ENCODE results near the gene CSNK1G2. TPM values are rescaled to one million over a fixed set of nuclear protein-coding genes. Genes with fewer than 3 reads are reported as not detected.

CSNK1G2 gene
- total and polyA plus RNA-seq, 12 donors = 30.0 to 120 (median 73.6) TPM

DNA sequence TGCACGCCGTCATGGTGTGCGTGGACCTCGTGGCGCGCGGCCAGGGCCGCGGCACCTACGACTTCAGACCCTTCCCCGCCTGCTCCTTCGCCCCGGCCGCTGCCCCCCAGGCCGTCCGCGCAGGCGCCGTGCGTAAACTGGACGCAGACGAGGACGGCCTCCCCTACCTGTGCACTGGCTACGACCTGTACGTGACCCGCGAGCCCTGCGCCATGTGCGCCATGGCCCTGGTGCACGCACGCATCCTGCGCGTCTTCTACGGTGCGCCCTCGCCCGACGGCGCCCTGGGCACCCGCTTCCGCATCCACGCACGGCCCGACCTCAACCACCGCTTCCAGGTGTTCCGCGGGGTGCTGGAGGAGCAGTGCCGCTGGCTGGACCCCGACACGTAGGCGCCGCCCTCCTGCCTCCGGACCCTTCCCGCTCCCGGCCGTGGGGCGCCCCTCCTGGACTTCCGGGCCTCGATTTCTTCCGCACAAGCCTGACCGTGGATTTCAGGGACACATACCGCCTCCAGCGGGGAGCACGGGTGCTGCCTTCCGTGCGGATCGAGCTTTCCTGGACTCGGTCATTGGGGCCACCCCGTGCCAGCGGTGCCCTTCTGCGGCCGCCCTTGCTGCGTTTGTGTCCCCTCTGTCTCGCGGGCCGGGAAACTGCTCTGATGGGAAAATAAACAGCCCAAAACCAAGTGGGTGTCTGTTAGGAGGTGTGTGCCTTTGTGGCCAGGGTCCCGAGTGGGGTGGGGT is 28.0 kb upstream of the CSNK1G2 start:
- Histone ChIP-seq H3K4me3 (no peak overlapping the region), H3K27ac (no peak overlapping the region), H3K36me3 (replicated peaks in 1 of 2) (peaks cover 0 to 28% of the 10 kb centered on the region in 2 donors), H3K9me3 (replicated peaks in 1 of 3) (no peaks in the 10 kb centered on the region), H3K4me1 (replicated peaks in 1 of 2) (peaks cover 0 to 10% of the 10 kb centered on the region in 2 donors), H3K27me3 (no peaks in the 10 kb centered on the region)
- TF ChIP-seq POLR2A (IDR thresholded peaks at IDR 0.05) = no peak
- TF ChIP-seq, protein P1, sequence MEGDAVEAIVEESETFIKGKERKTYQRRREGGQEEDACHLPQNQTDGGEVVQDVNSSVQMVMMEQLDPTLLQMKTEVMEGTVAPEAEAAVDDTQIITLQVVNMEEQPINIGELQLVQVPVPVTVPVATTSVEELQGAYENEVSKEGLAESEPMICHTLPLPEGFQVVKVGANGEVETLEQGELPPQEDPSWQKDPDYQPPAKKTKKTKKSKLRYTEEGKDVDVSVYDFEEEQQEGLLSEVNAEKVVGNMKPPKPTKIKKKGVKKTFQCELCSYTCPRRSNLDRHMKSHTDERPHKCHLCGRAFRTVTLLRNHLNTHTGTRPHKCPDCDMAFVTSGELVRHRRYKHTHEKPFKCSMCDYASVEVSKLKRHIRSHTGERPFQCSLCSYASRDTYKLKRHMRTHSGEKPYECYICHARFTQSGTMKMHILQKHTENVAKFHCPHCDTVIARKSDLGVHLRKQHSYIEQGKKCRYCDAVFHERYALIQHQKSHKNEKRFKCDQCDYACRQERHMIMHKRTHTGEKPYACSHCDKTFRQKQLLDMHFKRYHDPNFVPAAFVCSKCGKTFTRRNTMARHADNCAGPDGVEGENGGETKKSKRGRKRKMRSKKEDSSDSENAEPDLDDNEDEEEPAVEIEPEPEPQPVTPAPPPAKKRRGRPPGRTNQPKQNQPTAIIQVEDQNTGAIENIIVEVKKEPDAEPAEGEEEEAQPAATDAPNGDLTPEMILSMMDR (IDR thresholded peaks at IDR 0.05) = no peak
- 96 to 98% (median 97%) methylated on average over 60 to 77 of the region's 77 CpGs for WGBS, 4 donors
- DNase-seq = no peak
- intact Hi-C loops (cut with DNase I) = no loop called here

DNA sequence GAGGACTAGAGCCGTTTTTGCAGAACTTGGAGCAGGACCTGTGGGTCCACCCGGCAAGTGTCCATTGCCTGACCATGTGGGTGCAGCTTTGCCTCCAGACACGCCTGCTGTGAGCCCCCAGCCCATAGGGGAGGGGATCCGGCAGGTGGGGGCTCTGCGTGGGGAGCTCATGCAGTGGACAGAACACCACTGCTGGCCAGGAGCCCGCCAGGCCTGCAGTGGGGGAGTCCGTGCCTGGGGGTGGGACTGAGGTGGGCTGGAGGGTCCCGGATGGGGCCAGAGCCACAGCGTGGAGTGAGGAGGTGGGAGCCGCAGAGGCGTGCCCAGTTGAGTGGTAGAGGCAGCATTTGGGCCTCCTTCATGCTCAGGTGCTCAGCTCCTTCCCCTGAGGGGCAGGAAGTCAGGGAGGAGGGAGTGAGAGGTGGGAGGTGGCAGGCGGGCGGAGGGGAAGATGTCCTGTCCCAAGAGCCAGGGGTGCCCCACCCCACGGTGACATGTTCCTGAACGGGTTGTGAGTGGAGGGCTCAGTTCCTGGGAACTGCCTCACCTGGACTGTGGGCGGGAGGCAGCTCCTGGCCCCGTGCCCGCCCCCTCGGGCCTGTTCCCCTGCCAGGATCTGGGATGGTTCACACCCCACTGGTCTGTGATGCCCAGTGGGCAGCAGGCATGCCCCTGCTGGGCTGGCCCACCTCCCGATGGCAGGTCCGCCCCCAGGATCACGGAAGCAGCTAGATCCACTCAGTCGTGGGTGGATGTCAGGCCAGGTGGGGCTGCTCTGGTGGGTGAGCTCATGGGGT is 27.0 kb upstream of the CSNK1G2 start:
- Histone ChIP-seq H3K4me3 (no peak overlapping the region), H3K27me3 (no peaks in the 10 kb centered on the region), H3K9me3 (replicated peaks in 1 of 3) (no peaks in the 10 kb centered on the region), H3K4me1 (replicated peaks in 1 of 2) (peaks cover 0 to 6% of the 10 kb centered on the region in 2 donors), H3K27ac (no peak overlapping the region), H3K36me3 (replicated peaks in 1 of 2) (peaks cover 0 to 39% of the 10 kb centered on the region in 2 donors)
- no peak for TF ChIP-seq POLR2A (IDR thresholded peaks at IDR 0.05)
- TF ChIP-seq, protein P1 (IDR thresholded peaks at IDR 0.05) = no peak
- intact Hi-C loops (cut with DNase I) = no loop called here
- no peak for DNase-seq
- 88 to 93% (median 89%) methylated on average over 6 to 23 of the region's 23 CpGs for WGBS, 4 donors

DNA sequence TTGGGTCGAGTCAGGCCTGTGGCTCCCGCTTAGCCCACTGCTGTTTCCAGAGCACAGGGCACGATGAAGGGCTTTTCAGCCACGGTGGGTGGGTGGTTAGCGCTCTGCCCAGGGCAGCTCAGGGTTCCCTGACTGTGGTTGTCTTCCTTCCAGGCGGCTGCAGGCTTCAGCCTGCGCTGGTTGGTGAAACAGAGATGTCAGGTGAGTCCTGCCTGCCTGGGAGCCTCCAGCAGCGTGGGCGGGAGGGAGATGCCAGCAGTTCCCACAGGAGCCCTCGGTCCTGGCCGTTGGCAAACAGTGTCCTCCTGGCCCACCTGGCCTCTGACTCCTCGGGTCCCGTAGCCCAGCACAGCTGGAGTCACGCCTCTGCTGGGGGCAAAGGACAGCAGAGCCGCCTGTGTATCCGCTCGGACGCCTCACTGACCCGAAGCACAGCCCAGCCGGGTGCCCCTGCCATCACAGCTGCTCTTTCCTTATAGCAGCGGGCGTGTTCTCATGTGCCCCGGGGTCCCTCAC is 26.1 kb upstream of the CSNK1G2 start:
- intact Hi-C loops (cut with DNase I) = no loop called here
- no peak overlapping the region for H3K4me3 ChIP-seq
- H3K27me3 ChIP-seq = no peaks in the 10 kb centered on the region
- 67 to 98% (median 95%) methylated on average over 1 to 23 of the region's 23 CpGs for WGBS, 4 donors
- DNase-seq = no peak
- no peaks in the 10 kb centered on the region for H3K4me1 ChIP-seq (replicated peaks in 1 of 2)
- peaks cover 0 to 43% of the 10 kb centered on the region in 2 donors for H3K36me3 ChIP-seq (replicated peaks in 1 of 2)
- TF ChIP-seq POLR2A (IDR thresholded peaks at IDR 0.05) = no peak
- TF ChIP-seq, protein P1 (IDR thresholded peaks at IDR 0.05) = no peak
- no peaks in the 10 kb centered on the region for H3K9me3 ChIP-seq (replicated peaks in 1 of 3)
- no peak overlapping the region for H3K27ac ChIP-seq

DNA sequence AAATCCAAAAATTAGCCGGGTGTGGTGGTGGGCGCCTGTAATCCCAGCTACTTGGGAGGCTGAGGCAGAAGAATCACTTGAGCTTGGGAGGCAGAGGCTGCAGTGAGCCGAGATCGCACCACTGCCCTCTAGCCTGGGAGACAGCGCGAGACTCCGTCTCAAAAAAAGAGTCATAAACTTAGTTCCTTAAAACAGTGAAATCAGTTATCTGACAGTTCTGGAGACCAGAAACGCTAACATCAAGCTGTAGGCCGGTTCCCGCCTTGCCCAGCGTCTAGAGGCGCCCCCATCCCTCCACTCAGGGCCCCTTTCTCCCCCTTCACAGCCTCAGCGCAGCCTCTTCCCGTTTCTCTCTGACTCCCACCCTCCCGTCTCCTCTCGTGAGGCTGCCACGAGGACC is 23.8 kb upstream of the CSNK1G2 start:
- DNase-seq = no peak
- TF ChIP-seq POLR2A (IDR thresholded peaks at IDR 0.05) = no peak
- TF ChIP-seq, protein P1 (IDR thresholded peaks at IDR 0.05) = no peak
- H3K4me3 ChIP-seq = no peak overlapping the region

More for the DNA sequence above, 23.8 kb upstream of the CSNK1G2 start:
- H3K9me3 ChIP-seq (replicated peaks in 1 of 3) = no peaks in the 10 kb centered on the region
- H3K36me3 ChIP-seq (replicated peaks in 1 of 2) = peaks cover 0 to 53% of the 10 kb centered on the region in 2 donors
- H3K27me3 ChIP-seq = no peaks in the 10 kb centered on the region
- intact Hi-C loops (cut with DNase I) = no loop called here
- H3K27ac ChIP-seq = no peak overlapping the region
- WGBS, 4 donors = 79 to 90% (median 87%) methylated on average over 17 of the region's 17 CpGs
- H3K4me1 ChIP-seq (replicated peaks in 1 of 2) = no peaks in the 10 kb centered on the region
